HG03457 (cell line): Measurements from ENCODE around the gene UBAP2.

Experiments used
- ATAC-seq: cut with Tn5 transposase; IDR thresholded peaks from one replicate; pipeline ENCODE4 v1.9.1; 2021; ENCODE audit warnings: moderate number of reproducible peaks; ENCODE audit not compliant: unreplicated experiment

Gene UBAP2

GRCh38 chr9:34048727-34049629, at the start of gene UBAP2:
Gene UBAP2 (minus strand): TSS chr9:34048887. CDS start chr9:34017148, 31,739 bp downstream.
- peak; percentile 63 for ATAC-seq

GRCh38 chr9:34098307-34098706, 49.6 kb upstream of the UBAP2 start:
- ATAC-seq = no peak

- no peak for ATAC-seq
These were observed 49.2 kb upstream of the UBAP2 start for GRCh38 chr9:34097865-34098264.

- no peak for ATAC-seq
These were observed 48.1 kb upstream of the UBAP2 start for GRCh38 chr9:34096751-34097150.

- ATAC-seq = no peak
These were observed 44.9 kb upstream of the UBAP2 start for GRCh38 chr9:34093578-34093977.

GRCh38 chr9:34089311-34089710, 40.6 kb upstream of the UBAP2 start:
- ATAC-seq = no peak

GRCh38 chr9:34087370-34087769, 38.7 kb upstream of the UBAP2 start:
- ATAC-seq = no peak

GRCh38 chr9:34086864-34087263, 38.2 kb upstream of the UBAP2 start:
- no peak for ATAC-seq

- no peak for ATAC-seq
These were observed 37.2 kb upstream of the UBAP2 start for GRCh38 chr9:34085581-34086500.

GRCh38 chr9:34084562-34084961, 35.9 kb upstream of the UBAP2 start:
- no peak for ATAC-seq

- no peak for ATAC-seq
These were observed 30.5 kb upstream of the UBAP2 start for GRCh38 chr9:34079181-34079580.

- no peak for ATAC-seq
These were observed 24.3 kb upstream of the UBAP2 start for GRCh38 chr9:34072868-34073590.

GRCh38 chr9:34072410-34072809, 23.7 kb upstream of the UBAP2 start:
- ATAC-seq = no peak

- ATAC-seq = no peak
These were observed 22.1 kb upstream of the UBAP2 start for GRCh38 chr9:34070606-34071324.

GRCh38 chr9:34069831-34070230, 21.1 kb upstream of the UBAP2 start:
- no peak for ATAC-seq

- no peak for ATAC-seq
These were observed 16.9 kb upstream of the UBAP2 start for GRCh38 chr9:34065541-34065940.

GRCh38 chr9:34059954-34060353, 11.3 kb upstream of the UBAP2 start:
- ATAC-seq = no peak

- no peak for ATAC-seq
These were observed 10.6 kb upstream of the UBAP2 start for GRCh38 chr9:34059281-34059680.

GRCh38 chr9:34049630-34050384, 1.1 kb upstream of the UBAP2 start:
- ATAC-seq = no peak
